Caco-2 (cell line): ENCODE results near the gene SLC25A51. TPM values are rescaled to one million over a fixed set of nuclear protein-coding genes. Genes with fewer than 3 reads are reported as not detected.

Source experiments
- BruUV-seq: library from RNA; stranded (reverse); fragments of 400-500 nt; replicated peaks from 2 replicates; lab custom pipeline; 2021; lab: Mats Ljungman, UMichigan
- CTCF ChIA-PET: fragments of 300-600 bp; sonication (Branson Sonifier 250); formaldehyde crosslinking; loops from one replicate; lab custom pipeline; 2022; ENCODE audit warnings: antibody characterized with exemption; lab: Charles Lee
- POLR2A ChIA-PET: fragments of 300-600 bp; sonication (Branson Sonifier 250); formaldehyde crosslinking; loops from one replicate; lab custom pipeline; 2022; ENCODE audit warnings: antibody characterized with exemption; lab: Charles Lee
- DNase-seq, 2 experiments: peaks; one replicate each; pipeline versions ENCODE4 v3.0.0 to v3.0.0-alpha.2; 2020 to 2022
- H3K27me3 ChIP-seq: replicated peaks from 2 replicates; pipeline ENCODE4 v1.6.0; 2011; ENCODE audit warnings: low read length; ENCODE audit not compliant: control insufficient read depth, insufficient read depth
- H3K36me3 ChIP-seq: 2 replicates; pipeline ENCODE4 v1.5.1; 2011; ENCODE audit warnings: low read length; ENCODE audit not compliant: control insufficient read depth, insufficient read depth
- H3K4me1 ChIP-seq: fragments of 250-450 bp; sonication (Bioruptor Pico); 2 replicates; pipeline ENCODE4 v1.5.1; 2020; ENCODE audit warnings: mild to moderate bottlenecking
- H3K4me3 ChIP-seq: 2 replicates; pipeline ENCODE4 v1.5.1; 2011; ENCODE audit warnings: low read depth, mild to moderate bottlenecking, control low read depth, low read length
- H3K9me3 ChIP-seq: fragments of 250-450 bp; sonication (Bioruptor Pico); 2 replicates; pipeline ENCODE4 v1.5.1; 2020; ENCODE audit warnings: mild to moderate bottlenecking, moderate library complexity
- H3K27ac Mint-ChIP-seq: one replicate; pipeline ENCODE4 v1.8.0; 2022; ENCODE audit warnings: mixed read lengths; ENCODE audit not compliant: unreplicated experiment
- H3K27me3 Mint-ChIP-seq: one replicate; pipeline ENCODE4 v1.8.0; 2022; ENCODE audit warnings: mixed read lengths; ENCODE audit not compliant: insufficient read depth, unreplicated experiment
- H3K36me3 Mint-ChIP-seq: one replicate; pipeline ENCODE4 v1.8.0; 2022; ENCODE audit warnings: mild to moderate bottlenecking, mixed read lengths; ENCODE audit not compliant: insufficient read depth, unreplicated experiment
- H3K4me1 Mint-ChIP-seq: one replicate; pipeline ENCODE4 v1.8.0; 2022; ENCODE audit warnings: low read depth, mixed read lengths; ENCODE audit not compliant: unreplicated experiment
- H3K4me3 Mint-ChIP-seq: one replicate; pipeline ENCODE4 v1.8.0; 2022; ENCODE audit warnings: mild to moderate bottlenecking, moderate library complexity, mixed read lengths; ENCODE audit not compliant: unreplicated experiment
- H3K9me3 Mint-ChIP-seq: one replicate; pipeline ENCODE4 v1.8.0; 2022; ENCODE audit warnings: mixed read lengths; ENCODE audit not compliant: unreplicated experiment
- CTCF ChIP-seq, 2 experiments: fragments of 200-600 bp in 1 of 2; IDR thresholded peaks; 1 replicate in 1 of 2; 2 replicates in 1 of 2; pipeline versions ENCODE4 v1.5.1 to v1.8.0; 2011 to 2022; ENCODE audit warnings: antibody characterized with exemption in 1 of 2, control low read depth in 1 of 2, inconsistent platforms in 1 of 2, low read depth in 1 of 2, low read length in 1 of 2, mild to moderate bottlenecking in 1 of 2, moderate library complexity in 1 of 2; ENCODE audit not compliant: insufficient read depth in 1 of 2, severe bottlenecking in 1 of 2, unreplicated experiment in 1 of 2
- intact Hi-C: fragments of 100-400 bp; cut with micrococcal nuclease; formaldehyde crosslinking; loops from one replicate; pipeline ENCODE4 v1.10.0; 2022; ENCODE audit not compliant: unreplicated experiment
- total RNA-seq: library from RNA; stranded (reverse); gene quantifications from 2 replicates; pipeline ENCODE4 v1.2.3, GENCODE V29; 2022

Gene SLC25A51
- total RNA-seq, 1 experiment from 2014 or later: 29.1 TPM

- H3K4me1 Mint-ChIP-seq: peaks cover 6% of the 10 kb centered on the region
- ChIA-PET CTCF (no interaction called here), POLR2A (no interaction called here)
- Histone ChIP-seq H3K4me1 (peaks cover 13% of the 10 kb centered on the region), H3K9me3 (no peaks in the 10 kb centered on the region), H3K27me3 (no peaks in the 10 kb centered on the region), H3K36me3 (no peaks in the 10 kb centered on the region), H3K4me3 (no peak overlapping the region)
- no peak overlapping the region for H3K4me3 Mint-ChIP-seq
- H3K36me3 Mint-ChIP-seq: peaks cover 12% of the 10 kb centered on the region
- intact Hi-C loops: no loop called here
- TF ChIP-seq CTCF (IDR thresholded peaks at IDR 0.05; ENCODE audit: insufficient read depth in 1 of 2, low read depth in 1 of 2, low read length in 1 of 2, severe bottlenecking in 1 of 2, unreplicated experiment in 1 of 2): no peak
- H3K27ac Mint-ChIP-seq: no peak overlapping the region
- no peaks in the 10 kb centered on the region for H3K9me3 Mint-ChIP-seq
- no peaks in the 10 kb centered on the region for H3K27me3 Mint-ChIP-seq
- no peak for DNase-seq
- no TSS peak for BruUV-seq
Observed at GRCh38 chr9:37935096-37935495, 31.2 kb upstream of the SLC25A51 start.

GRCh38 chr9:37931592-37931991, 27.7 kb upstream of the SLC25A51 start:
- intact Hi-C loops: no loop called here
- POLR2A ChIA-PET: no interaction called here
- Histone ChIP-seq H3K36me3 (no peaks in the 10 kb centered on the region), H3K9me3 (no peaks in the 10 kb centered on the region), H3K4me1 (no peaks in the 10 kb centered on the region), H3K27me3 (no peaks in the 10 kb centered on the region), H3K4me3 (no peak overlapping the region)
- BruUV-seq: no TSS peak
- Mint-ChIP-seq H3K4me1 (peaks cover 6% of the 10 kb centered on the region), H3K4me3 (no peak overlapping the region), H3K36me3 (peaks cover 6% of the 10 kb centered on the region), H3K27me3 (no peaks in the 10 kb centered on the region), H3K9me3 (no peaks in the 10 kb centered on the region), H3K27ac (no peak overlapping the region)
- no peak for TF ChIP-seq CTCF (IDR thresholded peaks at IDR 0.05; ENCODE audit: insufficient read depth in 1 of 2, low read depth in 1 of 2, low read length in 1 of 2, severe bottlenecking in 1 of 2, unreplicated experiment in 1 of 2)
- no peak for DNase-seq
- CTCF ChIA-PET: no interaction called here

GRCh38 chr9:37929441-37929895, 25.5 kb upstream of the SLC25A51 start:
- Mint-ChIP-seq H3K4me3 (no peak overlapping the region), H3K4me1 (peaks cover 6% of the 10 kb centered on the region), H3K27ac (no peak overlapping the region), H3K9me3 (no peaks in the 10 kb centered on the region), H3K36me3 (peaks cover 17% of the 10 kb centered on the region), H3K27me3 (no peaks in the 10 kb centered on the region)
- Histone ChIP-seq H3K4me1 (no peaks in the 10 kb centered on the region), H3K9me3 (no peaks in the 10 kb centered on the region), H3K36me3 (no peaks in the 10 kb centered on the region), H3K4me3 (no peak overlapping the region), H3K27me3 (no peaks in the 10 kb centered on the region)
- TF ChIP-seq CTCF (IDR thresholded peaks at IDR 0.05; ENCODE audit: insufficient read depth in 1 of 2, low read depth in 1 of 2, low read length in 1 of 2, severe bottlenecking in 1 of 2, unreplicated experiment in 1 of 2): no peak
- CTCF ChIA-PET: no interaction called here
- no peak for DNase-seq
- BruUV-seq: no TSS peak
- intact Hi-C loops: no loop called here
- POLR2A ChIA-PET: no interaction called here
